ENCODE measurements around the gene KIN.

KIN gene, protein sequence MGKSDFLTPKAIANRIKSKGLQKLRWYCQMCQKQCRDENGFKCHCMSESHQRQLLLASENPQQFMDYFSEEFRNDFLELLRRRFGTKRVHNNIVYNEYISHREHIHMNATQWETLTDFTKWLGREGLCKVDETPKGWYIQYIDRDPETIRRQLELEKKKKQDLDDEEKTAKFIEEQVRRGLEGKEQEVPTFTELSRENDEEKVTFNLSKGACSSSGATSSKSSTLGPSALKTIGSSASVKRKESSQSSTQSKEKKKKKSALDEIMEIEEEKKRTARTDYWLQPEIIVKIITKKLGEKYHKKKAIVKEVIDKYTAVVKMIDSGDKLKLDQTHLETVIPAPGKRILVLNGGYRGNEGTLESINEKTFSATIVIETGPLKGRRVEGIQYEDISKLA

DNA sequence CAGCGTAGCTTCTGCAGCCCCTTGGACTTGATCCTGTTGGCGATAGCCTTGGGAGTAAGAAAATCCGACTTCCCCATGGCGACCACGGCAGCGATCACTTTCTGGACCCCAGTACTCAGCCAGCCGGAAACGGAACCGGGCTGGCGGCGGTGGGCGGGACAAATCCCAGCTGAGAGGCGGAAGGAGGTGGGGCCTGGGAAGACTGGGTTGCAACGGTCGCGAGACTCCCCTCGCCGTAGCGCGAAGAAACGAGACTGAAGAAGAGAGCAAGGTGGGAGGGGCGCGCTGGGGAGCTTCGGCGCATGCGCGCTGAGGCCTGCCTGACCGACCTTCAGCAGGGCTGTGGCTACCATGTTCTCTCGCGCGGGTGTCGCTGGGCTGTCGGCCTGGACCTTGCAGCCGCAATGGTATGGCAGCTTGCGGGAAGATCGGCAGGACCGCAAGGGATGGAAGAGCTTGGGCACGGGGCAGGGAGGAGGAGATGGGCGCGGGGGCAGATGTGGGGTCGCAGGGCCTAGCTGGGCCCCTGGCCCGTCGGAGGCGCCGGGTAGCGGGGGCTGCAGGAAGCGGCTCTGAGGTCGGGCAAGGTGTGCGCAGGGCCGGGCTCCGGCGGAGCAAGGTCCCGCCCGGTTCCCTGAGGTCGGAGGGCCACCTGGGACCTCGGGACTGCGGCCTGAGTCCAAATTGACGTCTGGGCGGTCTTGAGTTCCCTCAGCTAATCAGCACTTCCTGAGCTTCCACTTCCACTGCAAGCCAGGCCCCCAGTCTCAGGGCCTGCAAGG is at the start of gene KIN, which contains the start of gene ATP5F1C:
KIN (minus strand) TSS at position 137 of the 782 bp plus-strand sequence; CDS start at position 77, 60 bp downstream.
ATP5F1C (plus strand) TSS at position 321 of the 782 bp plus-strand sequence; CDS start at position 352, 31 bp downstream.
- H2AFZ ChIP-seq (ENCODE audit: low read depth, low read length) = peak within 1 kb of the TSS; percentile 94
- H3K4me1 ChIP-seq (ENCODE audit: insufficient read depth, low read length) = peaks cover 61% of the 10 kb centered on the region
- peak within 1 kb of the TSS; percentile 80 for H3K4me2 ChIP-seq (ENCODE audit: insufficient read depth, low read length)
- H4K20me1 ChIP-seq (ENCODE audit: insufficient read depth, low read length) = peaks cover 46% of the 10 kb centered on the region
- peaks cover 20% of the 10 kb centered on the region for H3K36me3 ChIP-seq (ENCODE audit: insufficient read depth, low read length)
- H3K9ac ChIP-seq (ENCODE audit: low read depth, low read length) = peak within 1 kb of the TSS; percentile 88
- H3K27me3 ChIP-seq (ENCODE audit: insufficient read depth, low read length, poor library complexity) = no peaks in the 10 kb centered on the region
- peak; percentile 98 for DNase-seq
- peak; percentile 92 for ATAC-seq (ENCODE audit: insufficient read depth, low read depth)
- peak within 1 kb of the TSS; percentile 86 to 97 for H3K4me3 ChIP-seq (ENCODE audit: low read depth in 1 of 2, low read length in 2 of 2)
- peaks cover 99% of the 10 kb centered on the region for H3K79me2 ChIP-seq (ENCODE audit: insufficient read depth, low read length)
- H3K27ac ChIP-seq (ENCODE audit: low read length) = peak within 1 kb of the TSS; percentile 90
- TF ChIP-seq EZH2 (IDR thresholded peaks at IDR 0.05; ENCODE audit: borderline replicate concordance, low read depth, low read length, severe bottlenecking) = no peak
- TF ChIP-seq, protein P1, sequence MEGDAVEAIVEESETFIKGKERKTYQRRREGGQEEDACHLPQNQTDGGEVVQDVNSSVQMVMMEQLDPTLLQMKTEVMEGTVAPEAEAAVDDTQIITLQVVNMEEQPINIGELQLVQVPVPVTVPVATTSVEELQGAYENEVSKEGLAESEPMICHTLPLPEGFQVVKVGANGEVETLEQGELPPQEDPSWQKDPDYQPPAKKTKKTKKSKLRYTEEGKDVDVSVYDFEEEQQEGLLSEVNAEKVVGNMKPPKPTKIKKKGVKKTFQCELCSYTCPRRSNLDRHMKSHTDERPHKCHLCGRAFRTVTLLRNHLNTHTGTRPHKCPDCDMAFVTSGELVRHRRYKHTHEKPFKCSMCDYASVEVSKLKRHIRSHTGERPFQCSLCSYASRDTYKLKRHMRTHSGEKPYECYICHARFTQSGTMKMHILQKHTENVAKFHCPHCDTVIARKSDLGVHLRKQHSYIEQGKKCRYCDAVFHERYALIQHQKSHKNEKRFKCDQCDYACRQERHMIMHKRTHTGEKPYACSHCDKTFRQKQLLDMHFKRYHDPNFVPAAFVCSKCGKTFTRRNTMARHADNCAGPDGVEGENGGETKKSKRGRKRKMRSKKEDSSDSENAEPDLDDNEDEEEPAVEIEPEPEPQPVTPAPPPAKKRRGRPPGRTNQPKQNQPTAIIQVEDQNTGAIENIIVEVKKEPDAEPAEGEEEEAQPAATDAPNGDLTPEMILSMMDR (IDR thresholded peaks at IDR 0.05; ENCODE audit: borderline replicate concordance, extremely low read depth, low read length, poor library complexity, severe bottlenecking) = no peak
- H3K9me3 ChIP-seq (ENCODE audit: insufficient read depth, low read length, severe bottlenecking) = no peaks in the 10 kb centered on the region

DNA sequence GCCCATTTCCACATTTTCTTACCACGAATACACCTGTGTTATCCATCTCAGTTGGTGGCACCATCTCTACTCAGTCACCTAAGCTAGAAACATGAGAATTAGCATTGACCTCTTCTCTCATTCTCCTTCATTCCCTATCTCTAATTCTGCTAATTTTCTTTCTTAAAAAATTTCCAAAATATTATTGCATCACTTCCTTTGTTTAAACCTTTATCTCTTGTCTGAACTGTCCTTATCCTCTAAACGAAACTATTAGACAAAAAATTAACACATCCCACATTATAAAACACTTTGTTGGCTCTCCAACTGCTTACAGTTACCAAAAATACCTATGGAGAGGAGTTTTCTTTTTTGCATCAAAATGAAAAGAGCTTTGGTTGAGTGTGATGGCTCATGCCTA is 48.8 kb upstream of the KIN start:
- TF ChIP-seq, protein P1 (IDR thresholded peaks at IDR 0.05; ENCODE audit: borderline replicate concordance, extremely low read depth, low read length, poor library complexity, severe bottlenecking) = no peak
- TF ChIP-seq EZH2 (IDR thresholded peaks at IDR 0.05; ENCODE audit: borderline replicate concordance, low read depth, low read length, severe bottlenecking) = no peak
- Histone ChIP-seq H4K20me1 (ENCODE audit: insufficient read depth, low read length) (0 out of 2 replicates have a peak, but pooled peaks cover 2% of the 10 kb centered on the region), H3K4me2 (ENCODE audit: insufficient read depth, low read length) (no peak overlapping the region), H3K4me3 (ENCODE audit: low read depth in 1 of 2, low read length in 2 of 2) (no peak overlapping the region), H3K27me3 (ENCODE audit: insufficient read depth, low read length, poor library complexity) (no peaks in the 10 kb centered on the region), H3K36me3 (ENCODE audit: insufficient read depth, low read length) (peaks cover 13% of the 10 kb centered on the region; the same call in 1 of the 2 replicates), H3K9ac (ENCODE audit: low read depth, low read length) (no peak overlapping the region), H3K9me3 (ENCODE audit: insufficient read depth, low read length, severe bottlenecking) (no peaks in the 10 kb centered on the region), H3K79me2 (ENCODE audit: insufficient read depth, low read length) (peaks cover 52% of the 10 kb centered on the region), H3K4me1 (ENCODE audit: insufficient read depth, low read length) (no peaks in the 10 kb centered on the region), H2AFZ (ENCODE audit: low read depth, low read length) (no peak overlapping the region), H3K27ac (ENCODE audit: low read length) (no peak overlapping the region)
- DNase-seq = no peak
- no peak for ATAC-seq (ENCODE audit: insufficient read depth, low read depth)

DNA sequence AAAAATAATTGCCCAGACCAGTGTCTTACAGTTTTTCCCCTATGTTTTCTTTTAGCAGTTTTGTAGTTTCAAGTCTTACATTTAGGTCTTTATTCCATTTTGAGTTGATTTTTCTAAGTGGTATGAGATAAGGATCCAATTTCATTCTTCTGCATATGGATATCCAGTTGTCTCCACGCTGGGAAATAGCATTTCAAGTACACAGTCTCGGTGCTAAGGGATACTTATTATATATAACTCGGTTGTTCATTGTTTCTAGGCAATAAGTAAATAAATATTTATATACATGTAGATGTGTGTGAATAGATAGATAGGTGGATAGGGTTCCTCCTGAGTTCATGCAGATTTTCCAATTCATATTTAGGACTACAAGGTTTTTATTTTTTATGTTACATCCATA is 46.5 kb upstream of the KIN start:
- ATAC-seq (ENCODE audit: insufficient read depth, low read depth) = no peak
- Histone ChIP-seq H3K4me3 (ENCODE audit: low read depth in 1 of 2, low read length in 2 of 2) (no peak overlapping the region), H4K20me1 (ENCODE audit: insufficient read depth, low read length) (no peaks in the 10 kb centered on the region), H3K36me3 (ENCODE audit: insufficient read depth, low read length) (peaks cover 13% of the 10 kb centered on the region; the same call in 1 of the 2 replicates), H3K9me3 (ENCODE audit: insufficient read depth, low read length, severe bottlenecking) (no peaks in the 10 kb centered on the region), H3K79me2 (ENCODE audit: insufficient read depth, low read length) (peaks cover 60% of the 10 kb centered on the region), H3K9ac (ENCODE audit: low read depth, low read length) (no peak overlapping the region), H3K4me2 (ENCODE audit: insufficient read depth, low read length) (no peak overlapping the region), H2AFZ (ENCODE audit: low read depth, low read length) (no peak overlapping the region), H3K27me3 (ENCODE audit: insufficient read depth, low read length, poor library complexity) (no peaks in the 10 kb centered on the region), H3K27ac (ENCODE audit: low read length) (no peak overlapping the region), H3K4me1 (ENCODE audit: insufficient read depth, low read length) (no peaks in the 10 kb centered on the region)
- TF ChIP-seq, protein P1 (IDR thresholded peaks at IDR 0.05; ENCODE audit: borderline replicate concordance, extremely low read depth, low read length, poor library complexity, severe bottlenecking) = no peak
- no peak for TF ChIP-seq EZH2 (IDR thresholded peaks at IDR 0.05; ENCODE audit: borderline replicate concordance, low read depth, low read length, severe bottlenecking)
- DNase-seq = no peak

Measured in DND-41 (cell line).